Endothelial cell of umbilical vein (primary cell): Measurements from ENCODE around the gene RBM38. TPM values are rescaled to one million over a fixed set of nuclear protein-coding genes. Genes with fewer than 3 reads are reported as not detected.

Experiments used
- BruUV-seq: library from RNA; stranded (reverse); fragments of 400-500 nt; replicated peaks from 2 replicates; lab custom pipeline; 2021; lab: Mats Ljungman, UMichigan
- CTCF ChIA-PET: fragments of 300-600, 350-600 bp; sonication (Branson Sonifier 250); formaldehyde crosslinking; loops from one replicate; lab custom pipeline; 2021; ENCODE audit warnings: antibody characterized with exemption, inconsistent platforms; lab: Charles Lee
- POLR2A ChIA-PET: fragments of 300-600, 350-600 bp; sonication (Branson Sonifier 250); formaldehyde crosslinking; loops from one replicate; lab custom pipeline; 2021; ENCODE audit warnings: antibody characterized with exemption, inconsistent platforms; lab: Charles Lee
- DNase-seq: peaks from one replicate; pipeline ENCODE4 v3.0.0-alpha.2; 2011; ENCODE audit warnings: low read depth, low spot score
- FAIRE-seq: peaks from 2 replicates; lab custom pipeline; 2011; peaks lifted over from hg19 to GRCh38; lab: Jason Lieb, UNC
- H2AFZ ChIP-seq: 2 replicates; pipeline ENCODE4 v1.6.0; 2012; ENCODE audit warnings: low read depth, low read length, control low read depth, inconsistent platforms
- H3K27ac ChIP-seq: 2 replicates; pipeline ENCODE4 v1.5.1; 2011; ENCODE audit warnings: low read depth, mild to moderate bottlenecking, control low read depth, low read length, moderate library complexity; ENCODE audit not compliant: insufficient read depth
- H3K27me3 ChIP-seq, 2 experiments: 2 replicates each; pipeline versions ENCODE4 v1.6.0 to v1.6.1; 2011; ENCODE audit warnings: low read length in 2 of 2, mixed read lengths in 1 of 2; ENCODE audit not compliant: control insufficient read depth in 2 of 2, insufficient read depth in 2 of 2
- H3K36me3 ChIP-seq, 2 experiments: 2 replicates in 1 of 2; 3 replicates in 1 of 2; pipeline ENCODE4 v1.5.1; 2011; ENCODE audit warnings: low read length in 2 of 2, mild to moderate bottlenecking in 1 of 2, moderate library complexity in 1 of 2; ENCODE audit not compliant: control insufficient read depth in 2 of 2, insufficient read depth in 2 of 2; ENCODE audit errors: extremely low read depth in 1 of 2
- H3K4me1 ChIP-seq: 3 replicates; pipeline ENCODE4 v1.5.1; 2011; ENCODE audit warnings: mild to moderate bottlenecking, low read length; ENCODE audit not compliant: control insufficient read depth, insufficient read depth; ENCODE audit errors: extremely low read depth
- H3K4me2 ChIP-seq: 2 replicates; pipeline ENCODE4 v1.6.1; 2011; ENCODE audit warnings: low read length, control low read depth, mixed read lengths; ENCODE audit not compliant: insufficient read depth
- H3K4me3 ChIP-seq, 3 experiments: fragments of 200-600 bp in 1 of 3; sonication (generic), shearing (Covaris generic) in 1 of 3; replicated peaks in 1 of 3; 2 replicates each; pipeline ENCODE4 v1.5.1; 2011 to 2016; ENCODE audit warnings: control low read depth in 3 of 3, low read length in 3 of 3, mild to moderate bottlenecking in 2 of 3, inconsistent platforms in 1 of 3, low read depth in 1 of 3, moderate library complexity in 1 of 3; ENCODE audit not compliant: insufficient read depth in 1 of 3
- H3K79me2 ChIP-seq: 2 replicates; pipeline ENCODE4 v1.6.0; 2012; ENCODE audit warnings: low read length, inconsistent platforms; ENCODE audit not compliant: control insufficient read depth, insufficient read depth
- H3K9ac ChIP-seq: replicated peaks from 2 replicates; pipeline ENCODE3; 2011; ENCODE audit warnings: low read length, control low read depth; ENCODE audit not compliant: insufficient read depth; ENCODE audit errors: extremely low read depth
- H3K9me1 ChIP-seq: replicated peaks from 3 replicates; pipeline ENCODE4 v1.6.0; 2011; ENCODE audit warnings: mild to moderate bottlenecking, low read length; ENCODE audit not compliant: control insufficient read depth, insufficient read depth; ENCODE audit errors: extremely low read depth
- H3K9me3 ChIP-seq: replicated peaks from 2 replicates; pipeline ENCODE4 v1.5.1; 2012; ENCODE audit warnings: low read length, inconsistent platforms; ENCODE audit not compliant: control insufficient read depth, insufficient read depth
- H4K20me1 ChIP-seq: replicated peaks from 2 replicates; pipeline ENCODE3; 2011; ENCODE audit warnings: mild to moderate bottlenecking, low read length; ENCODE audit not compliant: control insufficient read depth, insufficient read depth; ENCODE audit errors: extremely low read depth
- CTCF ChIP-seq, 2 donors: IDR thresholded peaks; 1 replicate in 1 of 2; 2 replicates in 1 of 2; pipeline ENCODE4 v1.5.1; 2011; ENCODE audit warnings: low read length in 2 of 2, mild to moderate bottlenecking in 2 of 2, moderate library complexity in 2 of 2, control low read depth in 1 of 2, inconsistent platforms in 1 of 2, low read depth in 1 of 2; ENCODE audit not compliant: insufficient read depth in 1 of 2; ENCODE audit errors: extremely low read depth in 1 of 2
- EZH2 ChIP-seq: IDR thresholded peaks from 2 replicates; pipeline ENCODE4 v1.6.1; 2012; ENCODE audit warnings: borderline replicate concordance, low read depth, mild to moderate bottlenecking, moderate library complexity, low read length, inconsistent platforms; ENCODE audit not compliant: severe bottlenecking
- FOS ChIP-seq: IDR thresholded peaks from 2 replicates; pipeline ENCODE4 v1.6.1; 2011; ENCODE audit warnings: mild to moderate bottlenecking, low read length, moderate library complexity, borderline replicate concordance; ENCODE audit not compliant: insufficient read depth
- GATA2 ChIP-seq: IDR thresholded peaks from 2 replicates; pipeline ENCODE4 v1.7.0; 2011; ENCODE audit warnings: low read depth, mild to moderate bottlenecking, moderate library complexity, mixed read lengths, low read length; ENCODE audit not compliant: insufficient read length, insufficient read depth
- JUN ChIP-seq: IDR thresholded peaks from 2 replicates; pipeline ENCODE4 v1.6.1; 2011; ENCODE audit warnings: borderline replicate concordance, low read depth; ENCODE audit not compliant: insufficient read length, insufficient read depth
- MYC ChIP-seq: IDR thresholded peaks from one replicate; pipeline ENCODE4 v1.6.1; 2011; ENCODE audit warnings: mild to moderate bottlenecking, low read depth, low read length
- POLR2A ChIP-seq: IDR thresholded peaks from 2 replicates; pipeline ENCODE4 v1.6.1; 2012; ENCODE audit warnings: low read depth, mild to moderate bottlenecking, control low read depth, low read length
- POLR2AphosphoS5 ChIP-seq: IDR thresholded peaks from 2 replicates; pipeline ENCODE4 v1.6.1; 2012; ENCODE audit warnings: low read depth, mild to moderate bottlenecking, control low read depth, low read length, moderate library complexity; ENCODE audit not compliant: insufficient read depth
- dilution Hi-C: fragments of 300-500 bp; cut with MboI; formaldehyde crosslinking; loops from one replicate; pipeline ENCODE4 v1.15.0; 2019; ENCODE audit warnings: low sequenced_read_pairs; ENCODE audit not compliant: extremely low pct_ligation_motif_present
- intact Hi-C: fragments of 100-400 bp; cut with micrococcal nuclease; formaldehyde crosslinking; loops from one replicate; pipeline ENCODE4 v1.10.0; 2022
- polyA plus RNA-seq, 4 experiments: library from polyadenylated mRNA; depleted of rRNA in 3 of 4; stranded (reverse) in 3 of 4; unstranded in 1 of 4; fragments of >200 nt; gene quantifications; 2 replicates each; pipeline versions ENCODE4 v1.2.1 to v1.2.3, GENCODE V29; 2011 to 2012; ENCODE audit warnings: missing spikeins in 1 of 4
- total RNA-seq: library from RNA; stranded (reverse); gene quantifications from 2 replicates; pipeline ENCODE4 v1.2.3, GENCODE V29; 2021
- TF ChIP-seq, protein P1 (sequence below): IDR thresholded peaks from 2 replicates; pipeline ENCODE4 v1.6.1; 2011; ENCODE audit not compliant: insufficient read depth, insufficient read length

The RBM38 gene
- total and polyA plus RNA-seq, 2 donors (not counting 3 experiments of a cell fraction or from before 2014, with no cell fraction given) = 22.1 to 37.4 TPM

DNA sequence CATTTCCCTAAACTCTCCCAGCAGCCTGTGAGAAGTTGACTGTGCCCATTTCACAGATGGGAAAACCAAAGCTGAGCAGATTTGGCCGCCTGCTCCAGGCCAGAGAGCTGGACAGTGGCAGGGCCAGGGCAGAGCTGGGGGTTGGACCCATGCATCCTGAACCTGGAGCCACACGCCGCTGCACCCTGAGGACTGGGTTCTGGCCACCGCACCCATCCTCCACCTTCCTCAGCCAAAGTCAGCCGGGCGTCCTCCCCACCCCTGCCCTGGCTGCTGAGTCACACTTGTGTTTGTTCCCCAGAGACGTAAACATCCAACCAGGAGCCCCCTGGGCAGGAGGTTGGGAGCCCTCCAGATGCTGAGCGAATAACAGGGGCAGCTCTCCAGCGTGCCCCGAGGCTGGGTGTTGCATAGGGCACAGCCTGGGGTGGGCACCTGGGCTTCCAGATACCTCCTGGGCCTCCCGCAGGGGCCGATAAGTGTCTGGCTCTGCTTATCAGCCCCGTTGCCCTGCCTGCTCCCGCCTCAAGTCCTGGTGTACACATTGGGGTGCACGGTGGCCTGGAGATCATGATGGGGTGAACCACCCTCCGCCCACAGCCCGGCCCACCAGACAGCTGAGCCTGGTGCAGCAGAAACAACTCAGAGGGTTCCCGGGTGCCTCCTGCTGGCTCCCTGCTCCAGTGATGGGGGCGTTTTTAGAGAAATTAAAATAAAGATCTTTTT lies 23.8 kb downstream of the RBM38 start:
- DNase-seq (no peak), FAIRE-seq (no peak)
- no peaks in the 10 kb centered on the region for H4K20me1 ChIP-seq
- TF ChIP-seq EZH2 (no peak), MYC (no peak), GATA2 (no peak), JUN (no peak), POLR2A (no peak), POLR2AphosphoS5 (no peak), FOS (no peak), CTCF (IDR thresholded peaks at IDR 0.05; ENCODE audit: extremely low read depth in 1 of 2, insufficient read depth in 1 of 2, low read depth in 1 of 2, low read length in 2 of 2) (no peak)
- TF ChIP-seq, protein P1, sequence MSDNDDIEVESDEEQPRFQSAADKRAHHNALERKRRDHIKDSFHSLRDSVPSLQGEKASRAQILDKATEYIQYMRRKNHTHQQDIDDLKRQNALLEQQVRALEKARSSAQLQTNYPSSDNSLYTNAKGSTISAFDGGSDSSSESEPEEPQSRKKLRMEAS = no peak
- H3K4me1 ChIP-seq = no peaks in the 10 kb centered on the region
- ChIA-PET CTCF (no interaction called here), POLR2A (no interaction called here)
- H3K4me3 ChIP-seq = no peak overlapping the region
- H3K9me3 ChIP-seq = no peaks in the 10 kb centered on the region
- no TSS peak for BruUV-seq
- dilution Hi-C loops (no loop called here), intact Hi-C loops (no loop called here)
- no peak overlapping the region for H2AFZ ChIP-seq
- H3K27me3 ChIP-seq = no peaks in the 10 kb centered on the region
- H3K27ac ChIP-seq = no peak overlapping the region
- no peaks in the 10 kb centered on the region for H3K79me2 ChIP-seq
- H3K9me1 ChIP-seq = no peaks in the 10 kb centered on the region
- no peak overlapping the region for H3K4me2 ChIP-seq
- H3K36me3 ChIP-seq = no peaks in the 10 kb centered on the region
- no peak overlapping the region for H3K9ac ChIP-seq
